ENCODE data around the gene TAF4B.
"Not testable (repeated sequence)": the region's sequence is repeated elsewhere in the genome, so short reads cannot be mapped to it uniquely, and the experiment has no call there.

TAF4B gene

GRCh38 chr18:26421931-26422330, 195.7 kb downstream of the TAF4B start:
- FAIRE-seq, result no peak
- no peak for DNase-seq (ENCODE audit: low spot score)

- FAIRE-seq, result no peak
- DNase-seq (ENCODE audit: low spot score), result no peak
Observed at GRCh38 chr18:26422472-26423162, 196.4 kb downstream of the TAF4B start.

GRCh38 chr18:26424428-26425147, 198.3 kb downstream of the TAF4B start:
- FAIRE-seq, result no peak
- no peak for DNase-seq (ENCODE audit: low spot score)

GRCh38 chr18:26425148-26425531, 198.9 kb downstream of the TAF4B start:
- FAIRE-seq (no peak), DNase-seq (ENCODE audit: low spot score) (no peak)

GRCh38 chr18:26429535-26430226, 203.4 kb downstream of the TAF4B start:
- DNase-seq (ENCODE audit: low spot score), result peak; percentile 48
- FAIRE-seq, result no peak

GRCh38 chr18:26432651-26433424, 206.6 kb downstream of the TAF4B start:
- no peak for DNase-seq (ENCODE audit: low spot score)

GRCh38 chr18:26434887-26435286, 208.6 kb downstream of the TAF4B start:
- FAIRE-seq, result no peak
- DNase-seq (ENCODE audit: low spot score), result no peak

More at GRCh38 chr18:26432651-26433424, 206.6 kb downstream of the TAF4B start:
- FAIRE-seq, result no peak

GRCh38 chr18:26435415-26436095, 209.3 kb downstream of the TAF4B start:
- FAIRE-seq (no peak), DNase-seq (ENCODE audit: low spot score) (no peak)

GRCh38 chr18:26436176-26437051, 210.2 kb downstream of the TAF4B start:
- FAIRE-seq, result no peak

GRCh38 chr18:26437634-26438033, 211.4 kb downstream of the TAF4B start:
- not testable (repeated sequence) for FAIRE-seq; DNase-seq (ENCODE audit: low spot score)

More at GRCh38 chr18:26436176-26437051, 210.2 kb downstream of the TAF4B start:
- peak; percentile 32 for DNase-seq (ENCODE audit: low spot score)

- FAIRE-seq (no peak), DNase-seq (ENCODE audit: low spot score) (no peak)
Observed at GRCh38 chr18:26438980-26439379, 212.7 kb downstream of the TAF4B start.

GRCh38 chr18:26439537-26439936, 213.3 kb downstream of the TAF4B start:
- FAIRE-seq, result no peak
- DNase-seq (ENCODE audit: low spot score), result no peak

GRCh38 chr18:26440644-26441043, 214.4 kb downstream of the TAF4B start:
- DNase-seq (ENCODE audit: low spot score) (no peak), FAIRE-seq (no peak)
